Measurements from ENCODE around the gene VPS18.

Gene VPS18

GRCh38 chr15:40918799-40919392 is 24.6 kb downstream of the VPS18 start:
- H3K4me3 ChIP-seq (ENCODE audit: control insufficient read depth, low read depth, low read length), result no peak overlapping the region
- DNase-seq (ENCODE audit: low read depth), result no peak
- TF ChIP-seq, protein P1, sequence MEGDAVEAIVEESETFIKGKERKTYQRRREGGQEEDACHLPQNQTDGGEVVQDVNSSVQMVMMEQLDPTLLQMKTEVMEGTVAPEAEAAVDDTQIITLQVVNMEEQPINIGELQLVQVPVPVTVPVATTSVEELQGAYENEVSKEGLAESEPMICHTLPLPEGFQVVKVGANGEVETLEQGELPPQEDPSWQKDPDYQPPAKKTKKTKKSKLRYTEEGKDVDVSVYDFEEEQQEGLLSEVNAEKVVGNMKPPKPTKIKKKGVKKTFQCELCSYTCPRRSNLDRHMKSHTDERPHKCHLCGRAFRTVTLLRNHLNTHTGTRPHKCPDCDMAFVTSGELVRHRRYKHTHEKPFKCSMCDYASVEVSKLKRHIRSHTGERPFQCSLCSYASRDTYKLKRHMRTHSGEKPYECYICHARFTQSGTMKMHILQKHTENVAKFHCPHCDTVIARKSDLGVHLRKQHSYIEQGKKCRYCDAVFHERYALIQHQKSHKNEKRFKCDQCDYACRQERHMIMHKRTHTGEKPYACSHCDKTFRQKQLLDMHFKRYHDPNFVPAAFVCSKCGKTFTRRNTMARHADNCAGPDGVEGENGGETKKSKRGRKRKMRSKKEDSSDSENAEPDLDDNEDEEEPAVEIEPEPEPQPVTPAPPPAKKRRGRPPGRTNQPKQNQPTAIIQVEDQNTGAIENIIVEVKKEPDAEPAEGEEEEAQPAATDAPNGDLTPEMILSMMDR (IDR thresholded peaks at IDR 0.05; ENCODE audit: control insufficient read depth, insufficient read depth, low read depth, low read length, missing control alignments), result no peak

DNA sequence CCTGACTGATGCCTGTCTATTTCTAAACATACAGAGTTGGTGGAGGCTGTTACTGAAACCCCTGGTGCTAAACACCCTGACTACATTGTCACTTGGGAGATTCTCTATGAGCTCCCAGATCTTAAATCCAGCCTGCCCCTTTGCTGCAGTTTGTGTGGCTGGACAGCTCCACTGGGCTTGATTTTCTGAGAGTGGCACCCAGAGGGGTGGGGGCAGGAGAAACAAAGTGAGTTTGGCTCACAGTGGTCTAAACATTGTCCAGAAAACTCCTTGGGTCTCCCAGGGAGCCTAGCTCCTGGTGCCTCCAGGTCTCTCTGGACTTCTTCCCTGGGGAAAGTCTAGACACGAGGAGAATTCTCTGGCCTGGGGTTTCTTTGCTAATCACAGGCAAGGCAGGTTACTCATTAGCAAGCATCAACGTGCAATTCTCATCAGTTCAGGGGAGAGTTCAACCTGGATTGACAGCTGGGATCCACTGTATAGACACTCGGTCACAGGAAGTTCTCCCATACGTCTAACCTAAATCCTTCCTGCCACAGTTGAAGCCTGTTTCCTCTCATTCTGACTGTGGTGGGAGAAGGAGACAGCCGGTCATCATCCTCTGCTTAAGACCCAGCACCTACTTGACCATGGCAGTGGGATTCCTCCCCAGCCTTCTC is 27.8 kb downstream of the VPS18 start:
- DNase-seq (ENCODE audit: low read depth), result no peak
- TF ChIP-seq, protein P1 (IDR thresholded peaks at IDR 0.05; ENCODE audit: control insufficient read depth, insufficient read depth, low read depth, low read length, missing control alignments), result no peak
- H3K4me3 ChIP-seq (ENCODE audit: control insufficient read depth, low read depth, low read length), result no peak overlapping the region

- DNase-seq (ENCODE audit: low read depth), result no peak
Observed at GRCh38 chr15:40922608-40923005, 28.4 kb downstream of the VPS18 start.

DNA sequence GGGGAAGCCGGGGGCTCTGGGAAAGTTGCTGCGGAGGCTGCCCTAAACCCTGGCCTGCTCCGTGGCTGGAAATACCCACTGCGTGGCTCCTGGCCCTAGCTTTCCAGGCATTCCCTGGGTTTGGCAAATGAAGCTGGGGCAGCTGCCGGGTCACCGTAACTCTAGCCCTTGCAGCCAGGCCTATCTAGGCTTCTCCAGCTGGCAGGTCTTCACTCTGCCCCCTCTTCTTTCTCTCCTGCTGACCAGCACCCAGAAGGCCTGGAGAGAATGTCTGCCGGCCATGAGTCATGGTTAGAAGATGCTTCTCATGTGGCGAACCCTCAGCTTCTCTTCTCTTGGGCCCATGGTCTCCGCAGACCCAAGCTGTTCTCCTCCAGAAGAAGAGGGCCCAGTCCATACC is 29.3 kb downstream of the VPS18 start:
- TF ChIP-seq, protein P1 (IDR thresholded peaks at IDR 0.05; ENCODE audit: control insufficient read depth, insufficient read depth, low read depth, low read length, missing control alignments), result no peak
- DNase-seq (ENCODE audit: low read depth), result no peak

More at GRCh38 chr15:40922608-40923005, 28.4 kb downstream of the VPS18 start:
- TF ChIP-seq, protein P1 (IDR thresholded peaks at IDR 0.05; ENCODE audit: control insufficient read depth, insufficient read depth, low read depth, low read length, missing control alignments), result no peak
- H3K4me3 ChIP-seq (ENCODE audit: control insufficient read depth, low read depth, low read length), result no peak overlapping the region

GRCh38 chr15:40925495-40925862 is 31.2 kb downstream of the VPS18 start:
- TF ChIP-seq, protein P1 (IDR thresholded peaks at IDR 0.05; ENCODE audit: control insufficient read depth, insufficient read depth, low read depth, low read length, missing control alignments), result no peak
- no peak for DNase-seq (ENCODE audit: low read depth)
- H3K4me3 ChIP-seq (ENCODE audit: control insufficient read depth, low read depth, low read length), result no peak overlapping the region

More for the DNA sequence above, 29.3 kb downstream of the VPS18 start:
- H3K4me3 ChIP-seq (ENCODE audit: control insufficient read depth, low read depth, low read length), result no peak overlapping the region

DNA sequence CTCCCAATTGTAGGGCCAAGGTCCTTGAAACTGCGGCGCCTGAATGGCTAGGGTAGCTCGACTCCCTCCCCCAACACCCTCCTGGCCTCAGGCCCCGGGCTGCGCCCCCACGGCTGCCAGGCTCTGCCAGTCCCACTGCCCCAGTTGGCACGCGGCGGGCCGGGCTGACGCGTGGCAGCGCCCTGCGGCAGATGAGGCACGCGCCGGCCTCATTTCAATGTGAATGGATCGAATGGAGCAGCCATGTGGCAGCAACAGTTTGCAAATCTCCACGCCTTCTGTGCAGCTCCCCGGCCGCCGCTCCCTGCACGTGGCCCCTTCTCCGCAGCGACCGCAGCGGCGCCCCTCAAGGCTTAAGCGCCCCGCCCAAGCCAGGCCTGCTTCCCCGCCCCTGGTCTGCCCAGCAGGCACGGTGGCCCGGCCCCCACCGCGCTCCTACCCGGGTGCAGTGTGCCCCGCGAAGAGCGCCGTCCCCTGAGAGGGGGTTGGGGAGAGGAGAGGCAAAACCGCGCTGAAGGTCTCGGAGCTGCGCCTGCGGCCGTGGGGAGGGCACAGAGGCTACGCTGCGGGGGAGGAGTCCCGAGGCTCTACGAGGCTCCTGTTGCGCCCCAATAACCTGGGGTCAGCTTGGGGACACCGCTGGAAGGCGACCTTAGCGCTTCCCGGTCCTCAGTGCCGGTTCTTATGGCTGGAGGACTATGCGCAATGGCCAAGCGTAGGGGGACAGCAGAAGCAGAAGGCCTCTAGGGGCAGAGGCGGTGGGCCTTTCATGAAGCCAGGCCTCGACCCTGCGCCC is 31.8 kb downstream of the VPS18 start:
- TF ChIP-seq, protein P1 (IDR thresholded peaks at IDR 0.05; ENCODE audit: control insufficient read depth, insufficient read depth, low read depth, low read length, missing control alignments), result no peak
- H3K4me3 ChIP-seq (ENCODE audit: control insufficient read depth, low read depth, low read length), result no peak overlapping the region; the same call in 1 of the 2 replicates
- DNase-seq (ENCODE audit: low read depth), result no peak

All from AG09309 (cell line).